ENCODE measurements around the gene CUBN.
"Not testable (repeated sequence)": the region's sequence is repeated elsewhere in the genome, so short reads cannot be mapped to it uniquely, and the experiment has no call there.

The CUBN gene

GRCh38 chr10:17028798-17029197 is 100.8 kb downstream of the CUBN start:
- Histone ChIP-seq H3K27me3 (ENCODE audit: control insufficient read depth, insufficient read depth, low read length) (no peaks in the 10 kb centered on the region), H3K36me3 (ENCODE audit: control insufficient read depth, insufficient read depth, low read length) (no peaks in the 10 kb centered on the region), H3K9me3 (ENCODE audit: control insufficient read depth, insufficient read depth, low read length) (no peaks in the 10 kb centered on the region), H3K9ac (ENCODE audit: low read depth, low read length) (no peak overlapping the region), H3K4me3 (ENCODE audit: low read depth, low read length) (no peak overlapping the region), H3K4me1 (ENCODE audit: control insufficient read depth, insufficient read depth, low read length) (peaks cover 3% of the 10 kb centered on the region)

GRCh38 chr10:17026686-17027485 is 102.7 kb downstream of the CUBN start:
- H3K9me3 ChIP-seq (ENCODE audit: control insufficient read depth, insufficient read depth, low read length), result no peaks in the 10 kb centered on the region
- no peaks in the 10 kb centered on the region for H3K36me3 ChIP-seq (ENCODE audit: control insufficient read depth, insufficient read depth, low read length)
- H3K9ac ChIP-seq (ENCODE audit: low read depth, low read length), result no peak overlapping the region
- peaks cover 17% of the 10 kb centered on the region for H3K4me1 ChIP-seq (ENCODE audit: control insufficient read depth, insufficient read depth, low read length)
- no peak overlapping the region for H3K4me3 ChIP-seq (ENCODE audit: low read depth, low read length)
- no peaks in the 10 kb centered on the region for H3K27me3 ChIP-seq (ENCODE audit: control insufficient read depth, insufficient read depth, low read length)

DNA sequence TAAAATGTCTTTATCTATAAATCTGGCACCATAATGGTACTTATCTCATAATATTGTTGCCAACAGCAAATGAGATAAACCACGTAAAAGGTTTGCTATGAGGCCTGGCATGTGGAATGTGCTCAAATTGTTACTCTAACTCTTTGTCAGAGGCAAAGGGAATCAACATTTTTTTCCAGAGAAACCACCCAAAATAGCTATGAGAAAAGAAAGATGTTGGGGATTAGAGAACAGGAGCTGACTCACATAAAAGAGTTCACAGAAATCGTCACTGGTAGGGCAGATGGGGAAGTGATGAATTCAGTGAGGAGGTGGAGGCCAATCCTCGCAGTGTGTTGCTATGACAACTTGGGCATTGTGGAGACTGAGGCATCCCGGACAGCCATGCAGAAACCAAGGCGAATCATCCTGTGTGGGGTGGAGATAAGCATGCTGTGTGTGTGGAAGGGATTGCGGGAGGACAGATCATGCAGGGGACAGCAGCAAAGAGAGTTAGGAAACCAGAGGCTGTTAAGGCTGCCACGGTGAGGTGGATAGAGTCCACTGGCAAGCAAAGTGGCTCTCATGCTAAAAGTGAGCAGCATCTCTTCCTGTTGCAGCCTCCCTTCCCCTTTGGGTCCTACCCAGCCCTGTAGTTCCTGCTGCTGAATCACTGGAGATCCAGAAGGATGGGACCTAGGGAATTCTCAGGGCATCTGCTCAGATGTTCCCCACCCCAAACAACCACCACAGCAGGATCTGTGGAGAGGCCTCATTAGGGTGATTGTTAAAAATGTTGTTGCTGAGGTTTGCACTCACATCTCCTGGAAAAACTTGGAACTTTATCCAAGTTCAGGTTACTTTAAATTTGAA is 103.9 kb downstream of the CUBN start:
- Histone ChIP-seq H3K4me1 (ENCODE audit: control insufficient read depth, insufficient read depth, low read length) (peaks cover 25% of the 10 kb centered on the region), H3K9ac (ENCODE audit: low read depth, low read length) (no peak overlapping the region), H3K9me3 (ENCODE audit: control insufficient read depth, insufficient read depth, low read length) (no peaks in the 10 kb centered on the region), H3K36me3 (ENCODE audit: control insufficient read depth, insufficient read depth, low read length) (no peaks in the 10 kb centered on the region), H3K4me3 (ENCODE audit: low read depth, low read length) (no peak overlapping the region), H3K27me3 (ENCODE audit: control insufficient read depth, insufficient read depth, low read length) (no peaks in the 10 kb centered on the region)

DNA sequence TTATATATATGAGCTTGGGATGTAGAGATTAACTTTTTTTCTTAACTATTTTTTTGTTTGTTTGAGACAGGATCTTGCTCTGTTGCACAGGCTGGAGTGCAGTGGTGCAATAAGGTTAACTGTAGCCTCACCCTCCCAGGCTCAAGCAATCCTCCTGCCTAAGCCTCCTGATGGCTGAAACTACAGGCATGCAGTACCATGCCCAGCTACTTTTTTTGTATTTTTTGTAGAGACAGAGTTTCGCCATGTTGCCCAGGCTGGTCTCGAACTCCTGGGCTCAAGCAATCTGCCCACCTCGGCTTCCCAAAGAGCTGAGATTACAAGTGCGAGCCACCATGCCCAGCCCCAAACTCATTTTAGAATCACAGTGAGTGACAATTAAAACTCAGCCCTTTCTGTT is 105.2 kb downstream of the CUBN start:
- H3K36me3 ChIP-seq (ENCODE audit: control insufficient read depth, insufficient read depth, low read length), result no peaks in the 10 kb centered on the region
- H3K9ac ChIP-seq (ENCODE audit: low read depth, low read length), result no peak overlapping the region
- no peak overlapping the region for H3K4me3 ChIP-seq (ENCODE audit: low read depth, low read length)
- H3K27me3 ChIP-seq (ENCODE audit: control insufficient read depth, insufficient read depth, low read length), result no peaks in the 10 kb centered on the region
- peaks cover 25% of the 10 kb centered on the region for H3K4me1 ChIP-seq (ENCODE audit: control insufficient read depth, insufficient read depth, low read length)
- H3K9me3 ChIP-seq (ENCODE audit: control insufficient read depth, insufficient read depth, low read length), result no peaks in the 10 kb centered on the region

GRCh38 chr10:17023386-17024298 is 106.0 kb downstream of the CUBN start:
- Histone ChIP-seq H3K9ac (ENCODE audit: low read depth, low read length) (no peak overlapping the region), H3K4me1 (ENCODE audit: control insufficient read depth, insufficient read depth, low read length) (peaks cover 25% of the 10 kb centered on the region), H3K36me3 (ENCODE audit: control insufficient read depth, insufficient read depth, low read length) (no peaks in the 10 kb centered on the region), H3K4me3 (ENCODE audit: low read depth, low read length) (no peak overlapping the region), H3K9me3 (ENCODE audit: control insufficient read depth, insufficient read depth, low read length) (no peaks in the 10 kb centered on the region), H3K27me3 (ENCODE audit: control insufficient read depth, insufficient read depth, low read length) (no peaks in the 10 kb centered on the region)

GRCh38 chr10:17022896-17023295 is 106.7 kb downstream of the CUBN start:
- no peak overlapping the region for H3K9ac ChIP-seq (ENCODE audit: low read depth, low read length)
- H3K4me3 ChIP-seq (ENCODE audit: low read depth, low read length), result no peak overlapping the region
- H3K9me3 ChIP-seq (ENCODE audit: control insufficient read depth, insufficient read depth, low read length), result no peaks in the 10 kb centered on the region
- no peaks in the 10 kb centered on the region for H3K27me3 ChIP-seq (ENCODE audit: control insufficient read depth, insufficient read depth, low read length)
- peaks cover 25% of the 10 kb centered on the region for H3K4me1 ChIP-seq (ENCODE audit: control insufficient read depth, insufficient read depth, low read length)
- no peaks in the 10 kb centered on the region for H3K36me3 ChIP-seq (ENCODE audit: control insufficient read depth, insufficient read depth, low read length)

GRCh38 chr10:17022466-17022825 is 107.2 kb downstream of the CUBN start:
- H3K9ac ChIP-seq (ENCODE audit: low read depth, low read length), result no peak overlapping the region
- no peak overlapping the region for H3K4me3 ChIP-seq (ENCODE audit: low read depth, low read length)
- no peaks in the 10 kb centered on the region for H3K27me3 ChIP-seq (ENCODE audit: control insufficient read depth, insufficient read depth, low read length)

DNA sequence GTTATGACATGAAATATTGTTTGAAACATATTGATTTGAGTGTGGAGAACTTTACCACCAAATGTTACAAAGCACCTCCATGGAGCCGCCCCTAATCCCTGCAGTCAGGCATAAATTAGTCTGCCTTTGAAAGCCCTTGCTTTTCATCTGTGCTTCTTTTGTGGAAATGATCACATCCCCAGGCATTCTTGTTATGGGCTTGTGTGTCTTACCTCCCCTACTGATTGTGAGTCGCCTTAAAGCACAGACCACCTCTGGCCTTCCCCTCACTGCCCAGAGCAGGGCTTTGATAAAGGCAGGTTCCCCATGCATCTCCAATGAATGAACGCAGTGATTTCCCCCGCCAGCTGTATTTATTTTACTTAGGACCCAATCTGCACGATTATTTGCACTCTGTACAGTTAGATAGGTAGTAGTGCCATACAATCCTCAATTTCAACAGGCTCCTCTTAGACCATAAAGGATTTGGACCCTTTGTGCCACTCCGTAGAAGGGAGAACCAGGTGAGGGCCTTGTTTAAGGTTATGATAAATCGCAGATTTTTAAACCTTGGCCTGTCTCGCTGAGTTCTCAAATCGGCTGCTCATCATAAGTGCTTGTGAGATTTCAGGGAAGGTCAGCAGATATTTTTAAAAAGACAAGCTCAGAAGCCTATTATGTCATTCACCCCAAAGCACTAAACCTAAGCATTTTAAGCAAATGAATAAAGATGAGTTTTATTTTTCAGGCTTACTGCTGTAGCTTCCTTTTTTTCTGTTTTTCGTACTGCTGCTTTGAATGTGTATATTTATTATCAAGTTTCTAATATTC is 107.8 kb downstream of the CUBN start:
- Histone ChIP-seq H3K4me1 (ENCODE audit: control insufficient read depth, insufficient read depth, low read length) (peaks cover 25% of the 10 kb centered on the region), H3K9me3 (ENCODE audit: control insufficient read depth, insufficient read depth, low read length) (no peaks in the 10 kb centered on the region), H3K9ac (ENCODE audit: low read depth, low read length) (no peak overlapping the region), H3K4me3 (ENCODE audit: low read depth, low read length) (no peak overlapping the region), H3K27me3 (ENCODE audit: control insufficient read depth, insufficient read depth, low read length) (no peaks in the 10 kb centered on the region), H3K36me3 (ENCODE audit: control insufficient read depth, insufficient read depth, low read length) (no peaks in the 10 kb centered on the region)

More at GRCh38 chr10:17022466-17022825, 107.2 kb downstream of the CUBN start:
- H3K9me3 ChIP-seq (ENCODE audit: control insufficient read depth, insufficient read depth, low read length), result no peaks in the 10 kb centered on the region
- H3K36me3 ChIP-seq (ENCODE audit: control insufficient read depth, insufficient read depth, low read length), result no peaks in the 10 kb centered on the region
- H3K4me1 ChIP-seq (ENCODE audit: control insufficient read depth, insufficient read depth, low read length), result peaks cover 25% of the 10 kb centered on the region

GRCh38 chr10:17019696-17020095 is 109.9 kb downstream of the CUBN start:
- Histone ChIP-seq H3K9me3 (ENCODE audit: control insufficient read depth, insufficient read depth, low read length) (no peaks in the 10 kb centered on the region), H3K27me3 (ENCODE audit: control insufficient read depth, insufficient read depth, low read length) (no peaks in the 10 kb centered on the region), H3K4me3 (ENCODE audit: low read depth, low read length) (no peak overlapping the region), H3K9ac (ENCODE audit: low read depth, low read length) (no peak overlapping the region), H3K4me1 (ENCODE audit: control insufficient read depth, insufficient read depth, low read length) (peaks cover 25% of the 10 kb centered on the region), H3K36me3 (ENCODE audit: control insufficient read depth, insufficient read depth, low read length) (no peaks in the 10 kb centered on the region)

GRCh38 chr10:17013131-17013983 is 116.3 kb downstream of the CUBN start:
- not testable (repeated sequence) for H3K9me3 ChIP-seq (ENCODE audit: control insufficient read depth, insufficient read depth, low read length); H3K4me1 ChIP-seq (ENCODE audit: control insufficient read depth, insufficient read depth, low read length); H3K27me3 ChIP-seq (ENCODE audit: control insufficient read depth, insufficient read depth, low read length); H3K4me3 ChIP-seq (ENCODE audit: low read depth, low read length); H3K36me3 ChIP-seq (ENCODE audit: control insufficient read depth, insufficient read depth, low read length); H3K9ac ChIP-seq (ENCODE audit: low read depth, low read length)
